GM12873 (cell line): ENCODE data around the gene NFKB2.

Experiments used
- TF ChIP-seq, protein P1 (sequence below): IDR thresholded peaks from 2 replicates; pipeline ENCODE4 v1.5.1; 2012; ENCODE audit warnings: low read depth, mild to moderate bottlenecking, moderate library complexity, low read length, control low read depth; ENCODE audit not compliant: insufficient read depth; ENCODE audit errors: missing control alignments

Gene NFKB2

DNA sequence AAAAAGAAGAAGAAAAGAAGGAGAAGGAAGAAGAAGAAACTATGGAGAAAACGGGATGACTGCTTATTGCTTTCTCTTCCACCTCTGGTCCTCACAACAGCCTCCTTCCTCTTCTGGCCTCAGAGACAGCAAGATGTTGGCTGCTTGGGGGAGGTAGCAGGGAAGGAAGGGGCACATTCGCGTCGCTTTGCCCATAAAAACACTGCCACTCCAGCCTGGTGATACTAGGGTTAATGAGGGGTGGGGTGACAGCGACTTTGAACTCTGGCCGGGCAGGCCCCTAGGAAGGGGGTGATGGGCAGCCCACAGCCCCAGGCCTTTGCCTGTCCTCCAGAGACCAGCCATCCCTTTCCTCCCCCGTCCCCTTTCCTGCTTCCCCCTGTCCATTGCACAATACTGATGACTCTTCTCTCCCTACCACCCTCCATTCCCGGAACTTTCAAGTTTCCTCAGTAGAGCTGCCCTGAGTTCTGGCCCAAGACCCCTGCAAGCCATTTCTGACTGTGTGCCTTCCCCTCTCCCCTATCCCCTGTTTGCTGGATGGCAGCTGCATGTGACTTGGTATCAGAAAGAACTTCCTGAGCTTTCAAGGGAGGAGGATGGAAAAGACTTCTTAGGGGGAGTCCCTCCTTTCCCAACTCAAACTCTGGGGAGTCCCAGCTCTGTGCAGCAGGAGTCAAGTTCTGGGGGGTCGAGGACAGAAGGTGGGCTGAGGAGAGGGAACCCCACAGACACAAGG, 39.1 kb downstream of the NFKB2 start:
- TF ChIP-seq, protein P1, sequence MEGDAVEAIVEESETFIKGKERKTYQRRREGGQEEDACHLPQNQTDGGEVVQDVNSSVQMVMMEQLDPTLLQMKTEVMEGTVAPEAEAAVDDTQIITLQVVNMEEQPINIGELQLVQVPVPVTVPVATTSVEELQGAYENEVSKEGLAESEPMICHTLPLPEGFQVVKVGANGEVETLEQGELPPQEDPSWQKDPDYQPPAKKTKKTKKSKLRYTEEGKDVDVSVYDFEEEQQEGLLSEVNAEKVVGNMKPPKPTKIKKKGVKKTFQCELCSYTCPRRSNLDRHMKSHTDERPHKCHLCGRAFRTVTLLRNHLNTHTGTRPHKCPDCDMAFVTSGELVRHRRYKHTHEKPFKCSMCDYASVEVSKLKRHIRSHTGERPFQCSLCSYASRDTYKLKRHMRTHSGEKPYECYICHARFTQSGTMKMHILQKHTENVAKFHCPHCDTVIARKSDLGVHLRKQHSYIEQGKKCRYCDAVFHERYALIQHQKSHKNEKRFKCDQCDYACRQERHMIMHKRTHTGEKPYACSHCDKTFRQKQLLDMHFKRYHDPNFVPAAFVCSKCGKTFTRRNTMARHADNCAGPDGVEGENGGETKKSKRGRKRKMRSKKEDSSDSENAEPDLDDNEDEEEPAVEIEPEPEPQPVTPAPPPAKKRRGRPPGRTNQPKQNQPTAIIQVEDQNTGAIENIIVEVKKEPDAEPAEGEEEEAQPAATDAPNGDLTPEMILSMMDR, result no peak

DNA sequence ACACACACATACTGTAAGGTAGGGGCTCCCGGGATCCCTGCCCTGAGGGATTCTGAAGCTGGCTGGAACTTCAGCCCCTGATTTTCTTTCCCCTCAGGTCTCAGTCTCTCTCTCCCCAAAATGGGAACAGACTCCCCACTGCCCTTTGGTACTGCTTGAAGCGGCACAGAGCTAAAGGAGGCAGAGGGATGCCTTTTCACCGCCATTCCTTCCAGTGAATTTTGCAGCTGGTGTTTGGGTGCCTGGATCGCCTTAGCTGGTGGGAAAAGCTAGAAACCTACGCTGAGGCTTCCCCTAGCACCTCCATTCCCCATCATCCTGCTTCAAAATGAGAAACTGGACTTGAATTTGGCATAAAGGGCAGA, 39.6 kb downstream of the NFKB2 start:
- TF ChIP-seq, protein P1, result no peak

DNA sequence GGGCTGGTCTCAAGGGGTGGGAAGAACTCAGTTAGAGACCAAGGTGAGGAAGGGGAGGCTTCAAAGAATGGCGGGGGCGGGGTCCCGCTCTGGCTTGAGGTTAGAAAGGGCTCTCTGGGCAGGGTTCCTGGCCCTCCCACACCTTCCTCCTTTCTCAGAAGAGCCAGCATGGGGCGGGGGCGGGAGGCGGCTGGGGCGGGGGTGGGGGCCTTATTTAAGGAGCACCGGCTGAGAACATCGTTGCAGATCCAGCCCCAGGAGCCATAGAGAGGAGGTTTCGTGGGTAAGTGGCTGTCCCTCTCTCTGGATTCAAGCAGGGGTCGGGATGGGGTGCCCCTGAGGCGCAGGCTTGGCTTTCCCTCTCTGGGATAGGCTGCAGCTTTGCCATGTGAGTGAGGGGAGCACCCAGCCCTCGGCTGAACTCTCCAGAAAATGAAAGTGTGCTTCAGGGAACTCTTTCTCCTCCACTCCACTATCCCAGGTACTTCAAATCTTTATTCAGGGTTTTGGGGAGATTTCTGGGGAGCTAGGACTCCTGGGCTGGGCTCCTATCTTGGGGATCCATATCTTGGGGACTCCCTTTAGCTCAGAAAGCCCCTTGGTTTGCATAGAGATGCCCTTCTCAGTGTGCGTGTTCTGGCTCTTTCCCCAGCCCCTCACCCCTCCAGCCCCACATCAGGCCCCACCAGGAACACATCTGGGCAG, 40.2 kb downstream of the NFKB2 start:
- TF ChIP-seq, protein P1, result no peak

DNA sequence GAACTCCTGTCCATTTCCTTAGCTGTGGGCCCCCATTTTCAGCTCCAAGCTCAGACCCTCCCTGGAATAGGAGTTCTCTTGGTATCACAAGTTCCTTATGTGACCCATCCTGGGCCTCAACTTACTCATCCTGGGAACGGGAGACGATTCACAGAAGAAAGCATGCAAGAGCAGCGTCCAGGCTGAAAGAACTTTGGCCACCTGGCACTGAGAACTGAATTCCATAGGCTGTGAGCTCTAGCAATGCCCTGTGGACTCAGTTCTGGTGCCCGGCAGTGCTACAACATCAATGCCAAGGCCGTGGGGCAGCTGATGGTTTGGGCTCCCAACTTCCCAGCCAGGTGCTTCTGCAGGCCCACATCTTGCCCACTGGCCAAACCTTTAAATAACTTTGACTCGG, 40.8 kb downstream of the NFKB2 start:
- TF ChIP-seq, protein P1, result no peak

DNA sequence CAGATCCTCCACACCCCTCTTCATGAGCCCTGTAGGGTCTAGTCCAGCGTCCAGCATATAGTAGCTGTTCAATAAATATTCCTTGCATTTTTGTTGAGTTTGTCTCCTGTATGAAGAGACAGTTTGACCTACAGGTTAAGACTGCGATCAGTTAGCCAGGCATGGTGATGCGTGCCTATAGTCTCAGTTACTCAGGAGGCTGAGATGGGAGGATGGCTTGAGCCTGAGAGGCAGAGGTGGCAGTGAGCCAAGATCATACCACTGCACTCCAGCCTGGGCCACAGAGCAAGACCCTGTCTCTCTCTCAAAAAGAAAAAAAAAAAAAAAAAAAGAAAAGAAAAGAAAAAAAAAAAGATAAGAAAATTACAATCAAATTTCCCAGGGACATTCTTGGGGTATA, 42.0 kb downstream of the NFKB2 start:
- TF ChIP-seq, protein P1, result no peak

DNA sequence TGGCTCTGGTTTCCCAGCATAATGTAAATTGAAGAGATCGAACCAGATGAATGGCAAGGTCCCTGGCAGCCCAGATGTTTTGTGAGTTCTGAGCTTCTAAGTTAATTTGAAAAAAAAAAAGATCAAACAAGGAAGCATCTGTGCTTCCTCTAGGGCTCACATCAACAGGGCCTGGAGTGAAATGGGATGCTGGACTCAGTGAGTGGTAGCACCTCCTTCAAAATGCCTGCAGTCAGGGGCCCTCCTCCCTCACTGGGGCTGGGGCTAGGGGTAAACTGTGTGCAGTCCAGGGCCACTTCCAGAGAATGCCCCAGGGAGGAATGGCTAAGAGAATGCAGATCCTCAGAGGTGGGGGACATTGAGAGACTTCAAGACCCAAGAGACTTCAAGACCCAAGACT, 42.9 kb downstream of the NFKB2 start:
- TF ChIP-seq, protein P1, result no peak

GRCh38 chr10:102444851-102445250, 49.3 kb downstream of the NFKB2 start:
- TF ChIP-seq, protein P1, result no peak
